HG02678 (cell line): Measurements from ENCODE around the gene NCCRP1.

Experiments
- ATAC-seq: cut with Tn5 transposase; IDR thresholded peaks from one replicate; pipeline ENCODE4 v1.9.1; 2021; ENCODE audit warnings: mild to moderate bottlenecking, moderate library complexity; ENCODE audit not compliant: unreplicated experiment

NCCRP1 gene

DNA sequence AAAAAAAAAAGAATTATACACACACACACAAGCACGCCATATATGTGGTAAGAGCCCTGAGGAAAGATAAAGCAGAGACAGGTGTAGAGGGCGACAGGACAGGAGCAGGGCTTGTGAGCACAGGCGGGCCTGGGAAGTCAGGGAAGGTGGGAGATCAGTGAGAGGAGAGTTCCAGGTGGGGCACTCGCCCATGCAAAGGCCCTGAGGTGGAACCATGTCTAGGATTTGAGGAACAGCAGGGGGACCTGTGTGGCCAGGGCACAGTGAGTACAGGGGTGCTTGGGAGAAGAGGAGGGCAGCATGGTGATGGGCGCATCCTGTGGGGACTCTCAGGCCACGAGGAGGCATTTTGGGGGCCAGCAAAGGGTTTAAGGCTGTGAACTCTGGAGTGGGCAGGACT lies 32.5 kb upstream of the NCCRP1 start:
- no peak for ATAC-seq

DNA sequence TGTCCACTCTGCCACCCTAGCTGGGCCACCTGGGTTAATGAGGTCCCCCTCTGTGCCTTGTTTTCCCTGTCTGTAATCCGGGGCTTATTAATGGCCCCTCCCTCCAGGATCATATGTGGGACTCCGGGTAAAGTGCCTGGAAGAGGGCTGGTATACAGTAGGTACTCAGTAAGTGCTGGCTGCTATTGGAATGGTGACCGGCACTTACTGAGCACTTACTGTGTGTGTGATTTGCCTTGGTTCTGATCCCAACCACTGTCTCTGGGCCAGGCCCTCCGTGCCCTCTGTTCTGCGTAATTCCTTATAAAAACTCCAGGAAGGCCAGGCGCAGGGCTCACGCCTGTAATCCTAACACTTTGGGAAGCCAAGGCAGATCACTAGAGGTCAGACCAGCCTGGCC lies 30.9 kb upstream of the NCCRP1 start:
- ATAC-seq: no peak

DNA sequence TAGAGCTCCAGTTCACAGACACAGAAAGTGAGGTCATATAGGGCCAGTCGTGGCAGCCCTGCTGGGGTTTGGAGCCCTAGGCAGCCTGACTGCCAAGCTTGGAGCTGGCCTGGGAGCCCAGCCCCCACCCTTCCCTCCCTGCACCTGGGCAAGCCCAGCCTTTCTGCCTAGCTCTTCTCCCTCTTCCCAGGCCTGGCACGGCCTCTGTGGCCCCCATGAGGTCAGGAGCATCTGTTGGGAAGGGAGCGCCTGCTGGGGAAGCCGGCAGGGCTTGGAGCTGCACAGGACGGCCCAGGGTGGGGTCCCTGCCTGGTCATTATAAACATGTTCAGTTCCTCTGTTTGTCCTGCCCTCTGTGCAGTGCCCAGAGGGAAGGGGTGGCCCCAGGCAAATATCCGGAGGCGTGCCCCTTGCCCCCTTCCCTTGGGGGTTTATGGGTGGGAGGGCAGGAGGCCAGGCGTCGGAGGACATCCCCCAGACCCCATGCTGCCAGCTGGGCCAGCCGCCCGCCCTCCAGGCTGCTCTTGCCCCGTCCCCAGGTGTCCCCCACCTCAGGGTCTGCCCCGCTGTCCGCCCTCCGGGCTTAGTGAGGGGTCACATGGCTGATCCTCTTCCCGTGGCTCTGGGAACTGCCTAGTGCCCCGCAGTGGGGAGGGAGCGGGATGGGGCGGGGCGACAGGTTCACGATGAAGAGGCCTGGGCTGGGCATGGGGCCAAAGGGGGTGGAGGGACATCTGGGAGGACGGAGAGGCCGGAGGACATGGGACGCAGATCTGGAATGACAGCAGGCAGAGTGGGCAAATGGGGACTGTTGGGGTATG lies 30.0 kb upstream of the NCCRP1 start:
- ATAC-seq: no peak

DNA sequence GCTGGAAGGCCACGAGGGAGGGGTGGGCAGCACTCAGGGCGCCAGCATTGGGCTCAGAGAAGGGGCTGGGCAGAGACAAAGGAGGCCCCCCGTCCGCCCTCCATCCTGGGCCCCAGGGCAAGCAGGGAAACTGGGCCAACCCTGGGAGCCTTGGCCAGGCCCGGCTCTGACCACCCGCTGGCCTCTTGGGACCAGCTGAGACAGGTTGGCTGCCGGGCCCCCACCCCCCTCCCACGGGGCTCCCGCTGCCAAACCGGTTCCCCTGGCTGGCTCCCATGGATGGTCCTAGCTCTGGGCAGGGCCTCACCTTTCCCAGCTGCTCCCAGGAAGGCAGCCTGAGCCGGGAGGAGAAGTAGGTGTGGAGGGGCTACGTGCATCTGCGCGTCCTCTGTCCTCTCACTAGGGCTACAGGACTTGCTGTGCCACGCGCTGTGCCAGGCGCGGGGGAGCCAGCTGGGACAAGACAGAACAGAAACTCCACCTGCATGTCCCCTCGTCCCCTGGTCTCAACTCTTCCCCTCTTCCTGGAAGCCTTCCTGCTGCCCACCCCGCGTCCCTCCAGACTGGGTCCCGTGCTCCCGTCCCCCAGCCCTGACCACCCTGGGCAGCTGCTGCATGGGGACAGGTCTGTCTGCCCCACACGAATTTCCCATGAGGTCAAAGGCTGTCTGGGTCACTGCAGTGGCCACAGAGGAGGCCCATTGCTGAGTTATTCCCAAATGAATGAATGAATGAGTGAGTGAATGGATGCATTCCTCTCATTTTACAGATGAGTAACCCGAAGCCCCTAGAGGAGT lies 29.1 kb upstream of the NCCRP1 start:
- no peak for ATAC-seq

DNA sequence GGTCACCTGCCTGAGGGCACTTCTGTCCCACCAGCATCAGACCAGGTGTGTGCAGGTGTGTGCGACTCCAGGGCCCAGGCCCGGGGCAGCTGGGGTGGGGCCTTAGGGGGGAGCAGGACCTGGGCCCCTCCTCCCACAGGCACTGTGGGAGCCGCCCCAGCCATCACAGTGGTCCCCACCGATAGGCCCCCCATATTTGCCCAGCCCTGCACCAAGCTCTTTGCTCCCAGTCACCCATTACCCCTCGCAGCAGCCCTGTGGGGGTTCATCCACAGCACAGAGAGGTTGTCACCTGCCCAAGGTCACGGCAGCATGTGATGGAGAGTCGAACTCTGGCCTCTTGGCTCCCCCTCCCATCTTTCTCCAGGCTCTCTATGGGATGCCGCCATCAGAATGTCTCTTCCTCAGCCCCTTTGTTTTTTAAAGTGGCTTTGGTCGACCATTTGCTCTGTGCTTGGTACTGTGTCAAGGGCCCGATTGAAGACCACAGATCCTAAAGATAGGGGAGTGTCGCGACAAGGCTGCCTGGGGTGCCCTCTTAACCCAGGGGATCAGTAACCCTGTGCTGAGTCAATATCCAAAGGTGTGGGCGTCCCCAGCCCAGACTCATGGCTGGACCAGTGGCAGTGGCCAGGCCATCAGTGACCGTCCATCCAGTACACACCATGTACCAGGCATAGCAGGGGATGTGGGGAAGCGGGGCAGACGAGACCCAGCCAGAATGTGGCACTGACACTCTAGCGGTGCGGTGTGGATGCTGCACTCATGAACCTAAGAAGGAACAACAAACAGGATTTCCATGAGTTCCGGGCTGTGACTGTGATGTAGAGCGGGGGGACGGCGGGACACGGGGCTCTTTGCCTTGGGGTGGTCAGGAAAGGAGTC lies 28.3 kb upstream of the NCCRP1 start:
- no peak for ATAC-seq

DNA sequence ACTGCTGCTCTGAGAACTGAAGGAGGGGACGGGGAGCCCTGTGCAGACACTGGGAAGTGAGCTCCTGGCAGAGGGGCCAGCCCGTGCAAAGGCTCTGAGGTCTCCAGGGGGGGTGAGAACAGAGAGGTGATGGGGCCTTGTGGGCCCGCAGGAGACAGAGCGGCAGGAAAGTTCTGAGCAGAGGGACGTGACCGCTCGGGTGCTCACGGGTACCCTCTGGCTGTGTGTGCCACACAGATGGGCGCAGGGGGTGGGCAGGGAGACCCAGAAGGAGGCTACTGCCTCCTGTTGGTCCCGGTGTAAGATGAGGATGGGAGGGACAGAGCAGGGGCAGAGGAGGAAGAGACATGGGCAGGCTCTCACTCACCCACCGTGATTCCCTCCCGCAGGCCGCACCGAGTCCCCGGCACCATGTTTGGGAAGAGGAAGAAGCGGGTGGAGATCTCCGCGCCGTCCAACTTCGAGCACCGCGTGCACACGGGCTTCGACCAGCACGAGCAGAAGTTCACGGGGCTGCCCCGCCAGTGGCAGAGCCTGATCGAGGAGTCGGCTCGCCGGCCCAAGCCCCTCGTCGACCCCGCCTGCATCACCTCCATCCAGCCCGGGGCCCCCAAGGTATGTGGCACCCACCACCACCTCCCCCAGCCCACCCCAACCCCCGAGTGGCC lies 27.5 kb upstream of the NCCRP1 start:
- no peak for ATAC-seq

DNA sequence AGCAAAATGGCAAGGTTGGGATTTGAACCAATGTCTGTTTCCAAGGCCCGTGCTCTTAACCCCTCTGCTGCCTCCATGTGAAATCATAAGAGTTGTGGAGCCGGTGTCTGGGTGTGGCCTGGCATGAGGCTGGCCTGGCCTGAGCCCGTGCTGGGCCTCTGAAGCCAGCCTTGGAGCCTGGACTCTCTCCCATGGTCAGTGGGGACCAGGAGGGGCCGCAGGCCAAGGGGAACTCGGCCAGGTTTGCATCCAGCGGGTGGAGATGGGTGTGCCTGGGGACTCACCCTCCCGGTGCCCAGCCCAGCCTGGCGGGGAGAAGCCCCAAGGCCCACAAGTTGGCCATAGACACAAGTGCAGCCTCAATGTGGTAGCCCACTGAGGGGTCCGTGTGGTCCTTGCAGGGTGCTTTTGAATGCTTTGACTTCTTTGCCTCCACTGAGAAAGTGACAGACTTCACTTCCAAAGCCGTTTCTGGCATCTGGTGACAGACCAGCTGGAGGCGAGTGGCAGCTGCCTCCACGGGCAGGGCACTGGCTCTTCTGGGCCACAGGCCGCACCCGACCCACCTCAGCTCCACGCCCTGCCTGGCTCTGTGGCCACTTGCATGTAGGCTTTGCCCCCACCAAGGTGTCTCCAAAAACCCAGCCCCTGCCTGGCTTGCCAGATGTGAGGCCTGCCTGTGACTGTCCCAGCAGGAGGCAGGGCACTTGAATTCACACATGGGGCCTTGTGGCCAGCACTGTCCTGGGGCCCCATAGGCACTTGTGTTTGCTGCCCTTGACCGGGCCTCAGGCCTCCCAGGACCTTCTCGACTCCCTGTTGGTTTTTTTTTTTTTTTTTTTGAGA lies 26.2 kb upstream of the NCCRP1 start:
- no peak for ATAC-seq

DNA sequence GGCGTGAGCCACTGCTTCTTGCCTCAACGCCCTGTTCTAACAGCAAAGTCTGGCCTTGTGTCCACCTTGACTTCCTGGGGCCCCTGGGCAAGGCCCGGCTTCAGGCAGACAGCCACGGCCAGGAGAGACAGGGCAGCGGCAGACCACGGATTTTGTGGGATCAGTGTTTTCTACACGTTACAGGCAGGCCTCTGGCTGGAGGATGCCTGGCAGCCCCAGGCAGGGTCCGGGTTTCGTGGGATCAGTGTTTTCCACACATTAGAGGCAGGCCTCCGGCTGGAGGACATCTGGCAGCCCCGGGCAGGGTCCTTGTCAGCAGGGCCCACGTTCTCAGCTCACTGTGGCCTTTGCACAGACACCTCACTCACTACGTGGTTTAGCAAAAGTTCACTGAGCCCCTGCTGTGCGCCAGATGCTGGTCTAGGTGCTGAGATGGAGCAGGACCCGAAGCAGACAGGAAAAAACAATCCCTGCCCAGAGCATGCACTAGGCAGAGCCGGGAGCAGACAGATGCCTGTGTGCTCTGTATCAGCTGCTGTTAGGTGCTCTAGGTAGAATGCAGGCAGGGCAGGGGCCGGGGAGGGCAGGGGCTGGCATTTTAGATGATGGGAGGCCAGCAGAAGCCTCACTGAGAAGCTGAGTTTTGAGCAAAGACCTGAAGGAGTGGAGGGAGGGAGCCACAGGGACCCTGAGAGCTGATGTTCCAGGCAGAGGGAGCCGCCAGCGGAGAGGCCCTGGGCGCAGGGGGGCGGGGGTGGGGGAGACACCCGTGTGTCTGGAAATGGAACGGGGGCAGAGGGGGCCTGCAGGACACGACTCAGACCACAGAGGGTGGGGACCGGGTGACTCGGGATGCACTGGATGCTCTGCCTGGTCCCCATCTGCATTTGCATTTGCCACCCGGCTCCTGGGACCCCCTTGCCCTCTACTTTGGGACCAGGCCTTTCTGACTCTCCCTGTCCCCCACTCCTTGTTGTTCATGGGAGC lies 25.0 kb upstream of the NCCRP1 start:
- ATAC-seq: no peak

DNA sequence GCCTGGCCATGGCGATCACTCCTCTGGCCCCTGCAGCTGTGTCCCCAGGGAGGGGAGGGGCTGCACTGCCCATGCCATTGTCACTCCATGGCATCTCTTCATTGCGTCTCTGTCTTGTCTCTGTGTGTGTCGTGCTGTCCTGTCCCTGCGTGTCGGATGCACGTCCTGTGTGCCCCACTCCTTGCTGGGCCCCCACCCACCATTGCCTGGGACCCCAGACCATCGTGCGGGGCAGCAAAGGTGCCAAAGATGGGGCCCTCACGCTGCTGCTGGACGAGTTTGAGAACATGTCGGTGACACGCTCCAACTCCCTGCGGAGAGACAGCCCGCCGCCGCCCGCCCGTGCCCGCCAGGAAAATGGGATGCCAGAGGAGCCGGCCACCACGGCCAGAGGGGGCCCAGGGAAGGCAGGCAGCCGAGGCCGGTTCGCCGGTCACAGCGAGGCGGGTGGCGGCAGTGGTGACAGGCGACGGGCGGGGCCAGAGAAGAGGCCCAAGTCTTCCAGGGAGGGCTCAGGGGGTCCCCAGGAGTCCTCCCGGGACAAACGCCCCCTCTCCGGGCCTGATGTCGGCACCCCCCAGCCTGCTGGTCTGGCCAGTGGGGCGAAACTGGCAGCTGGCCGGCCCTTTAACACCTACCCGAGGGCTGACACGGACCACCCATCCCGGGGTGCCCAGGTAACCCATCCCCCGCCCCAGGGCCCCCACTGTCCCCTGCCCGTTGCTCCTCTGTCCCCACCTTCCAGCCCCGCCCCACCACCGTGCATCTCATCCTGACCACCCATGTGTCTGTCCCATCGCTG lies 23.9 kb upstream of the NCCRP1 start:
- ATAC-seq: no peak

DNA sequence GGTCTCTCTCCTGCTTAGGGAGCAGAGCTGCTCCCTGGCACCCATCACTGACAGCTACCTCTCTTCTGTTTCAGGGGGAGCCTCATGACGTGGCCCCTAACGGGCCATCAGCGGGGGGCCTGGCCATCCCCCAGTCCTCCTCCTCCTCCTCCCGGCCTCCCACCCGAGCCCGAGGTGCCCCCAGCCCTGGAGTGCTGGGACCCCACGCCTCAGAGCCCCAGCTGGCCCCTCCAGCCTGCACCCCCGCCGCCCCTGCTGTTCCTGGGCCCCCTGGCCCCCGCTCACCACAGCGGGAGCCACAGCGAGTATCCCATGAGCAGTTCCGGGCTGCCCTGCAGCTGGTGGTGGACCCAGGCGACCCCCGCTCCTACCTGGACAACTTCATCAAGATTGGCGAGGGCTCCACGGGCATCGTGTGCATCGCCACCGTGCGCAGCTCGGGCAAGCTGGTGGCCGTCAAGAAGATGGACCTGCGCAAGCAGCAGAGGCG lies 23.2 kb upstream of the NCCRP1 start:
- ATAC-seq: no peak

DNA sequence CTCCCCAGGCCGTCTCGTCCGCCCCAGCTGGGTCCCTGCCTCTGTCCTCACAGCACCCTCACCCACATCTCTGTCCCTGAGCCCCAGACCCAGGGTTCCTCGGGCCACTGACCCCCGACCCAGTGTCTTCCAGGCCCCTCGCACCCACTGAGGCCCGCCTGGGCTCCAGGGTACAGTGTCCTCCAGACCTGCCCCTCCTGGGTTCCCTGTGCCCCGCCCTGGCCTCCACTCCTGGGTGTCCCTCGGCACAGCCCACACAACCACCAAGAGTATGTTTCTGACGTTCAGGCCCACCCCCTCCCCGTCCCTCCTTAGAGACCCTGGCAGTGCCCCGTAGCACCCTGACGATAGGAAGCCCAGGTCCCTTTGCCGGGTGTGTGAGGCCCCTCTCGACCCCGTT lies 22.6 kb upstream of the NCCRP1 start:
- no peak for ATAC-seq

DNA sequence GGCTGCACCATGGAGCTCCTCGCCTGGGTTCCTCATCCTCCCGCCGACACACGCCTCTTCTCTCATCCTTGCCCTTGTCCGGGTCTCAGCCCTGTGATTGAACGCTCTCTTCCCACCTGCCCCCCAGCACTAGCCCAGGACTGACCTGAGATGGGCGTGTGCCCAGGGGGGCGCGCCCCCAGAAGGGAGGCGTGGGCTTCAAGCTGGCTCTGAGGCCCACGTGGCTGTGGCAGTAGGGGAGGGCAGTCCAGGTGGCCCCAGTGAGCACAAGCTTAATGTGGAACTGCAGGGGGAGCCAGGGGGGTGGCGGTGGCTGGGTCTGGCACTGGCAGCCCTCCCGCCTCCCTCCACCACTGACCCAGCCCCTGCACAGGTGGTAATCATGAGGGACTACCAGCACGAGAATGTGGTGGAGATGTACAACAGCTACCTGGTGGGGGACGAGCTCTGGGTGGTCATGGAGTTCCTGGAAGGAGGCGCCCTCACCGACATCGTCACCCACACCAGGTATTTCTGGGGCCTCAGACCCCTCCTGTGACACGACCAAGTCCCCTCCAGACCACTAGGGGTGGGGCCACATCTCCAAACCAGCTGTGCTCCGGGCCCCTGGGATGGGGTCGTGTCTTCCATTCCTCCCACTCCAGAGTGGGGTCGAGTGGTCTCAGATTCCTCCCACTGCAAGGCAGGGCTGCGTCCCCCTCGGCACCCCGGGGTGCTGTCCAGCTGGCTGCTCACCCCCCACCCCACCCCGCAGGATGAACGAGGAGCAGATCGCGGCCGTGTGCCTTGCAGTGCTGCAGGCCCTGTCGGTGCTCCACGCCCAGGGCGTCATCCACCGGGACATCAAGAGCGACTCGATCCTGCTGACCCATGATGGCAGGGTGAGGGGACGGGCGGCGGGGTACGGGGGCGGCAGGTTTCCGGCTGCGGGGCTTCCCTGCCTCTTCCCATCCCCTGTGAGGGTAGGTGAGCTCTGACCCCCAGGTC lies 21.9 kb upstream of the NCCRP1 start:
- no peak for ATAC-seq

DNA sequence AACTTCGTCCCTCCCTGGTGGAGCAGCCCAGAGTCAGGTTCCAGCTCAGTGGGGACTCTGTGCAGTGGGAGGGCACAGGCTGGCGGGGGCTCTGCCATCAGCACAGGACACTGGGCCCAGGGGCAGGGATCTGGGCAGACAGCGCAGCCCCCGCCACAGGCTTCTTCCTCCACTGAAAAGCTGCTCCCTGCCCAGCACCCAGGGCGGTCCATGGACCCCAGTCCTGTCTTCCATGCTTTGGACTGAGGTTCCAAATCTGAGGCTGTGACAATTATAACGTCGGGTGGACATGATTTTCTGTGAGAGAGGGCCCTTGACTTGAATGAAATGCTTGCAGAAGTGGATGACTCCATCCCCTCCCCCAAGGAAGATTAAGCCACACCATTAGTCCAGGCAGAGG lies 21.2 kb upstream of the NCCRP1 start:
- ATAC-seq: no peak

DNA sequence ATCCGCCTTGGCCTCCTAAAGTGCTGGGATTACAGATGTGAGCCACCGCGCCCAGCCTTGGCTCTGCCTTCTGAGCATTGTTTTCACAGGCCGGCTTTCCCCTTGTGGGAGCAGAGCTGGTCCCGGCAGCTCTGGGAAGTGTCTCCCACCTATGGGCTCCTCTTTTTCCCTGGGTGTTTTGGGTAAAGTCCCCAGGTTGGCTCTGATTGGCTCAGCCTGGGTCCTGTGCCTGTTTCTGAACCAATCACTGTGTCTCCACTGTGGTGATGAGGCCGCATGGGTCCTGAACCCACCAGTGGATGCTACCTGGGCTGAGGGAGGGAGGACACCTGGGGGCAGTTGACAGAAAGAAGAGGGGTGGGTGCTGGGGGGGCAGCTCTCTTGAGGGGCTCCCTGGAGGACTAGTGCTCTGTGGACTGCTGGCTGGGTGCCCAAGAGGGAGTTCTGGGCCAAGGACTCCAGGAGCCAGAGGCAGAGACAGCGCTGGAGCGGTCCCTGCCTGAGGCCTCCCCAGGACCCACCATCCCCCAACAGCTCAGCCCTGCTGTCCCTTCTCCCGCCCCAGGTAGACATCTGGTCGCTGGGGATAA lies 19.6 kb upstream of the NCCRP1 start:
- no peak for ATAC-seq

DNA sequence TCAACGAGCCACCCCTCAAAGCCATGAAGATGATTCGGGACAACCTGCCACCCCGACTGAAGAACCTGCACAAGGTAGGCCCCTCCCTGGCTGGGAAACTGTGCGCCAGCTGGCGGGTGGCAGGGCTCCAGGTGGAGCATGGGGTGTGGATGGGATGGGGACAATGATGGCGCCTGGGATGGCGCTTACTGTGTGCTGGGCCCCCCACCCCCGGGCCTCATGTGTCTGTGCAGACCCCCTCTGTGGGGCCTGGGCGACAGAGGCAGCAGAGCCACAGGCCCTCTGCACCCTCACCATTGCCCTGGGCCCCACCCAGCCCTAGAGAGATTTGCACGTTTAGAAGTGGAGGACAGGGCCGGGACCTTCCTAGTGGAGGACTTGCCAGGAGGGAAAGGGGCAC lies 19.0 kb upstream of the NCCRP1 start:
- no peak for ATAC-seq
